Measurements from ENCODE around the gene MATN3.

Gene MATN3

DNA sequence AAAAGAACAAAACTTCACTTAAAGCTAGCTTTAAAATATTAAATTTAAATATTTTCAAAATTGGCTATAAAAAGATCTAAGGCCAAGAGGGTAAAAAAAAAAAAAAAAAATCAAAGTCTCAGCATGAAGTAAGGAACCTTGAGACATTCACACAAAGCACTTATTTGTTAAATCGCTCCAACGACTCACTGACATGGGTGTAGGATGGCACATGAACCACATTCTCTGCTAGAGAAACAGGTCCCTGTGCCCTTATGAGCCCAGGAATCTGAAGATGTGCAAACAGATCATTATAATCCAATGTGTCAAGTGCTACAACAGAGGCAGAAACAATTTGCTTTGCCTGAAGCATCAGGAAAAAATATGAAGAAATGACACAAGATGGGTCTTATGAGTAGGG is 25.2 kb upstream of the MATN3 start:
- DNase-seq (ENCODE audit: low spot score): no peak

DNA sequence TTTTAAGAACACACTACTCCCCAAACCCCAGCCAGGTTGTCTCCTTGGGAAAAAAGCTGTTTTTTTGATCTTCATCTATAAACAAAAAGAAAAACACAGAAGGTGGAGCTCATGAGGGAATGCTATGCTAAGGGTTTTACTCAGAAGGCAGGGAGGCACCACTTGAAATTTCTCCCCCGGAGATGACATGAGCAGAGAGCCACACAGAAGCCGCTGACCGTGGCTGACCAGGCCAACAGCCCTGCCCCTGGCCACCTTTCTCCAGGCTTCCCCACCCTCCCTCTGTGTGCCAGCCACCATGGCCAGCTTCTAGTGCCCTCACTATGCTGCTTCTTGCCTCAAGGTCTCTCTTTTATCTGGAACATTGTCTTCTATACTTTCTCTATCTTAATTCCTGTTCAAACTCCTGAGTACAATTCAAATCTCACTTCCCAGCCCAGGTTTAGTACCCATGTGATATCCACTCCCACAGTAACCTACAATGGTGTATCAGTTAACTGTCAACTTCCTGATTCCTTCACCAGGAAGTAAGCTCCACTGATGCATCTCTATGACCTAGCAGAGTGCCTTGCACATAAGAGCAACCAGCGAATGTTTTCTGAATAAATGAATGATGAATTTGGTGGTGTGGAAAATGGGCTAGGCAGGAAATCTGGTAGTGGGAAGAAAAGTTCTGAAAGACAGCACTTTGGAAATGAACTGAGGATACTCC is 23.6 kb upstream of the MATN3 start:
- no peak for DNase-seq (ENCODE audit: low spot score)

DNA sequence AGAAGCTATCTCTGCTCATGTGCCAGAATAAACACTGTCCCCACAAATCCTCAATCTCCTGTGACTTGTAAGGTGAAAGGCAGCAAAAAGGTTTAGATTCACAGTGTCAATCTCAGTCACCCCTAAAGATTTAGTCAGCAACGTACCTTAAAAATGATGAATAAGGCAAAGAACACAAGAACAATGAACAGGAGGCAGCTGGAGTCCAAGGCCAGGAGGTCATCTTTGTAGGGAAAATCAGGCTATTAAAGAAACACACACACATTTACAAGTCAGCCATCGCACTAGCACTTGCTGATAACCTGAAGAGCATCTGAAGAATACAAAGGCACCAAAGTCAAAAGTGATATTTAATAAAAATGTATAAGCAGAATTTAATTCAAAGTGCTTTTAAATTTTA is 22.4 kb upstream of the MATN3 start:
- no peak for DNase-seq (ENCODE audit: low spot score)

DNA sequence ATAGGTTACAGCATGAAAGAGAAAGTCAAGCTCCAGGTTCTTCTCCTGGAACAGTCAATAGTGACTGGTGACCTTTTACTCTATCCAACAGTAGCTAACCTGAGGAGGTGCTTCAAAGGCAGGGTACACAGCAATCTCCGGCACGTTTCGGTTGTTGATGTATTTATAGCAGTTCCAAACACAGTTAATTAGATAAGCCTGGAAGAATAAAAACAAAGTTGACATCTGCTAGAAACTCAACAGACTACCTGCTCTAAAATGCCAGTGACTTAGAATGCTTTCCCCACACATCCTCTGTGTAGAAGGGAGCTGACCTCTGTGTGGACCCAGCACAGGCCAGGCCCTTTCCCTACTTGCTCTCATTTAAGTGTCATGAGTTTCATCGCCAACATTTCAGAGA is 21.8 kb upstream of the MATN3 start:
- no peak for DNase-seq (ENCODE audit: low spot score)

DNA sequence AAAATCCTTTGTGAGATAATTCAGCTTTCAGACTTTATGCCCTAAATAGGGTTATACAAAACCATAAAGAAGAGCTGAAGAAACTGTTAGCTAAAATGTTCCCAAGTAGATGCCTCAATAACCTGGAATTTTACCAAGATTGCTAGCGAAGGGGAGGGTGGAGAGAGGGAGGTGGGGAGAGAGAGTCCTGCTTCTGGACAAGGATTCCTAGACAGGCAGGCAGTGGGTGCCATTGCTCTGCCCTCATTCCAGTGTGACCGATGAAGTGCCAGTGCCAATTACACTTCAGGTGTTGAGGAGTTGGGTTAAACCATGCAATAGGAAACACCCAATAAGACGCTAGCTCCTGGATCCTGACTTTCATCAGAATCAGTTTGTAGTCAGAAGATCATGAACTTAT is 20.9 kb upstream of the MATN3 start:
- no peak for DNase-seq (ENCODE audit: low spot score)

DNA sequence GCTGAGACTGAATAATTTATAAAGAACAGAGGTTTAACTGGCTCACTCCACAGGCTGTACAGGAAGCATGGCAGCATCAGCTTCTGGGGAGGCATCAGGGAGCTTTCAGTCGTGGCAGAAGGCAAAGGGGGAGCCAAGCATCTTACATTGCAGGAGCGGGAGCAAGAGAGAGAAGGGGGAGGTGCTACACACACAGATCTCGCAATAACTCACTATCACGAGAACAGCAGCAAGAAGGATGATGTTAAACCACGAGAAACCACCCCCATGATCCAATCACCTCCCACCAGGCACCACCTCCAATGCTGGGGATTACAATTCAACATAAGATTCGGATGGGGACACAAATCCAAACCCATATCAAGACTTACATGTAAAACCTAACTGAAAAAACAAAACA is 17.8 kb upstream of the MATN3 start:
- DNase-seq (ENCODE audit: low spot score): no peak

DNA sequence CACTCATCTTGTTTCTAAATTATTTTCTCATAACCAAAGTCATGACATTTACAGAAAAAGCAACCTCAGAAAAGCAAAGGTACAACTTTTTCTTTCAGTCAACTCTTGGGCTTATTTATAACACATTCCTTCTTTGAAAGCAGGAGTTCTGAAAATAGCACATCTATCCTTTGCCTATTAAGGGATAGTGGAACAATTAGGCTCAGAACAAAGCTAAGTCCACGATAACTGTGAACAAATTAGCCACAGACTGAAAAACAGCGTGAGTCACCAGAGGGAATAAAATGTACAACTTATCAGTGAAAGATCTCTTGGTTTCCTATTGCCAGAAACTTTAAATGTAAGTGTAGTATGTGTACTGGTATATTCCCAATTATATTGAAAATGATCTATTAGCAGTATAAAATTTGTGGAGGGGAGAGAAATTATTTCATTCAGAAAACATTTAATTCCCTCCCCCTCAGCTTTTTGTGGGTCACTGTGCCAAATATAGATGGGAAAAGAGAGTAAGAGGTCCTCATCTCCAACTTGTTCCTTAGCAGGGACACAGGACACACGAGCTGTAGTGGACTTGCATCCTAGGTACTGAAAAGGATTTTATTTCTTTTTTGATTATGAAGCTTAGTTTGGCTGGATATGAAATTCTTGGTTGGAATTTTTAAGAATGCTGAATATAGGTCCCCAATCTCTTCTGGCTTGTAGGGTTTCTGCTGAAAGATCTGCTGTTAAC is 15.4 kb upstream of the MATN3 start:
- no peak for DNase-seq (ENCODE audit: low spot score)

DNA sequence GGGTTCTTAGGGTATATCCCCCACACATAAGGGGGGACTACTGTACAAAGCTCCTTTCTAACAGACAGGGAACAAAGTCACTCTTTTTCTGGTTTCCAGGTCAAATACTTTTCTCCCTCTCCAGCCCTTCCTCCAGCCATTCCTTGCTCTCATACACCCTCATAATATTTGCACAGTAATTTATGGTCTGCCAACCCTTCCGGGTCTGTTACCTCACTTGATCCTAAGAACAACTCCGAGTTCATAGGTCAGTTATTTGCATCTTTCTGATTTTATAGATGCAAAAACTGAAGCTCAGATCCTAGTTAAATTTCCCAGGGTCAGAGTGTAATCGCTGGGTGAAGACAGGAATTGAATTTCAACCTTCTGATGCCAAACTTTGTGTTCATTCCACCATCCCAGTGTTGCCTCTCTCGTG is 14.8 kb upstream of the MATN3 start:
- DNase-seq (ENCODE audit: low spot score): no peak

DNA sequence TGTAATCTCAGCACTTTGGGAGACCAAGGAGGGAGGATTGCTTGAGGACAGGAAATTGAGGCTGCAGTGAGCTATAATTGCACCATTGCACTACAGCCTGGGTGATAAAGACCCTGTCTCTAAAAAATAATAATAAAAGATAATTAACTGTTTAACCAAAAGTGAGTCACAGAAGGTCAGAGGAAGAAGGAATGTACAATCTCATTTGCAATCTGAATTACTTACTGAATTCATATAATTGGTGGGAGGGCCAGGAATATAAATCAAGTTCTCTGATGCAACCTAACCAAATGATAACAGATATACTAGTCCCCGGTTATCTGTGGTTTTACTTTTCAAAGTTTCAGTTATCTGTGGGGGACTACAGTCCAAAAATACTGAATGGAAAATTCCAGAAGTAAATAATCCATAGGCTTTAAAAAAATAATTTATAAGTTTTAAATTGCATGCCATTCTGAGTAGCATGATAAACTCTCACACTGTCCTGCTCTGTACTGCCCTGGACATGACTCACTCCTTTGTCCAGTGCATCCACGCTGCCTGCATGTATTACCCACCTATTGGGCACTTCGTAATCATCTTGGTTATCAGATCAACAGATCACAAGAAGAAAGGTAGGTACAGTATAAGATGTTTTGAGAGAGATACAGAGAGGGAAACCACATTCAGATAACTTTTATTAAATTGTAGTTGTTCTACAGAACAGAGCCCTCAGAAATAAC is 12.8 kb upstream of the MATN3 start:
- no peak for DNase-seq (ENCODE audit: low spot score)

DNA sequence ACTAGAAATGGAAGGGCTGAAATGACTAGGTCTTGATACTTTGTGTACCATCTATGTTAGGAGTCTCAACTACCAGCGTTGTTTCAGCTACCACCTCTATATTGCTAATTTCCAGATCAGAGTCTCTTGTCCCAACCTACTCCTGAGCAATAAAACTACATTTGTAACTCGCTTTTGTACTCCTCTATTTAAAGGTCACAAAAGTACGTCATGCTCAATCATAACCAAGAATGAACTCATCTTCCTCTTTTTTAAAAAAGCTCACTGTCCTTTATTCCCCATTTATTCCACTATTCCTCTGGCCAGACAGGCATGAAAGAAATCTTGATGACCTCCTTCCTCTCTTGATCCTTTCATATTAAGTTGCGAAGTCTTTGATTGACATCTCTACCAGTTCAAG is 11.2 kb upstream of the MATN3 start:
- no peak for DNase-seq (ENCODE audit: low spot score)

DNA sequence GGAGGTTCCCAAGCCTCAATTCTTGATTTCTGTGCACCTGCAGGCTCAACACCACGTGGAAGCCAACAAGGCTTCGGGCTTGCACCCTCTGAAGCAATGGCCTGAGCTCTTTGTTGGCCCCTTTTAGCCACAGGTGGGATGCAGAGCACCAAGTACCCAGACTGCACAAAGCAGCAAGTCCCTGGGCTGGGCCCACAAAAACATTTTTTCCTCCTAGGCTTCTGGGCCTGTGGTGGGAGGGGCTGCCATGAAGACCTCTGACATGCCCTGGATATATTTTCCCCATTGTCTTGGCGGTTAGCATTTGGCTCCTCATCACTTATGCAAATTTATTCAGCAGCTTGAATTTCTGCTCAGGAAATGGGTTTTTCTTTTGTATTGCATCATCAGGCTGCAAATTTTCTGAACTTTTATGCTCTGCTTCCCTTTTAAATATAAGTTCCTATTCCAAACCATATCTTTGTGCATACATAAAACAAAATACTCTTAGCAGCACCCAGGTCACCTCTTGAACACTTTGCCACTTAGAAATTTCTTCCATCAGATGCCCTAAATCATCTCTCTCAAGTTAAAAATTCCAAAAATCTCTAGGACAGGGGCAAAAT is 9.0 kb upstream of the MATN3 start:
- DNase-seq (ENCODE audit: low spot score): no peak

DNA sequence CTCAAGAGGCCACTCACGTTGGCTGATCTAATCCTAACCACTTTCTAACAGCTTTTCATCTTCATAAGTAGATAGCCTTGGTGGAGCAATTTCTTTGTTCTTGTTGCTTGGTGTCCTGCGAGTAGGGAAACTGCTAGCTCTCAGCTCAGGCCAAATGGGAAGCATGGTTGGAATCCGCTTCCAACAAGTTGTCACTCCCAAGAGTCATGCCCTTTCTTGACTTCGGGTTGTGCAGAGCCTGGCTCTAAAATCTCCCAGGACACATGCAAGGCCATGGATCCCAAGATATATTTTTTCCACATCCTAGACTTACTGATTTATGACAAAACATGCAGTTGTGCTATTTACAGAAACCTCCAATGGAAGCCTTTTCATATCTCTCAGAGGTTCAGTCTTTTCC is 7.3 kb upstream of the MATN3 start:
- DNase-seq (ENCODE audit: low spot score): no peak

DNA sequence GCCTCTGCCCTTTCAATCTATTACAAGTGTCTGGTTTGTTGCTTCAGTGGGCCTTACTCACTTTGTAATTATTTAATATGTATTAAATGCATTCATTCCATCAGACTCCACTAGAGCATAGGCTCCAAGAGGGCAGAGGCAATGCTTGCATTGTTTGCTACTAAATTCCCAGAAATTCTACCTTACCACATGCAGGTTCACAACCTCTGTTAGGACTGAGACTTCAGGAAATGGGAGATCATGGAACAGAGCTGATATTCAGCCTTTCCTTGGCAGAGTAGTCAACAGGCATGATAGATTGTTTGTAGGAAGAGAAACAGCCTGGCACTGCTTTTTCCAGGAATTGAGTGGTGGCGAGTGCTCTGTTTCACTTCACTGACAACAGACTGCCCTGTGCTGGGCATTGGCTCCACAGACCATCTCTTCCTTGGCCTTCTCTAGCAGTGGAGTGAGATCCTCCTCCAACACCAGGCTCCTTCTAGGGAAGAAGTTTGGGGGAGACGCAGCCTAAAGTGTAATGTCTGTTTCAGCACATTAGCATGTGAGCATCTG is 6.2 kb upstream of the MATN3 start:
- no peak for DNase-seq (ENCODE audit: low spot score)

DNA sequence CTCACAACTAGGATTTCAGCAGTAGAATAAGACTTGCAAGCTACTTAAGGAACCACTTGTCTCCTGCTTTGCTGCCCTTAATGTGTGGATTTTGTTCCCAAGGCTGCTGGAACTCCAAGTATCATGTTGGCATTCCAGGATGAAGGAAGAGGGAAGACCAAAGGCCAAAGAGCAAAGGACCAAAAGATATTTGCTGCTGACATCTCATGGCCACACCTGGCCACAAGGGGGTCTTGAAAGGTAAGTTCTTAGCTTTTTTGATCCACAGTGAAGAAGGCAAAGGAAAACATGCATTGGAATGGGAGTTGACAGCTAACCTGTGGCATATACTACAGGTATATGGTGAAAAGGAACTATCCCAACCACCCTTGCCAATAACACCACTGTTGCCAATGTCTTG is 3.9 kb upstream of the MATN3 start:
- DNase-seq (ENCODE audit: low spot score): no peak

DNA sequence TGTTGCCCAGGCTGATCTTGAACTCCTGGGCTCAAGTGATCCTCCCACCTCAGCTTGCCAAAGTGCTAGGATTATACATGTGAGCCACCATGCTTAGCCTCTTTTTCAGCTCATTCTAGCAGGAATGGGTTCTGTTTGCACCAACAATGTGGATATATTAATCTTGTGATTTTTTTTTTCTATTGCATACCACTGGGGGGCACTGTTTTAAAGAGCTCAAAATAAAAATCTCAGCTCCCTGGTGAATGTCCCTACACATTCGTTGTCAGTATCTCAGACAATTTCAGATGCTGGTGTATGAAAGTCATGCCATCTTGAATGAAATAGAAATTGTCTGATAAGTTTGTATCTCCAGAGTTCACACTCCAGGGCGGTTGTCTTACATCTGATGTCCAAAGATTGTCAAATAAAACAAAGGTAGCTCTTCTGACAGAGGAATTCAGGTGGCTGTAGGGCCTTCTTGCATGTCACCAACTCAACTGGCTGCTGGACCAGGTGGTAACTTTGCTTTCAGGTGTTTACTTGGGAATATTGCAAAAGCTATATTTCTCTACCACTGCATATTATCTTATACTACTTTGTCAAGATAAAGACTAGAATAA is 3.1 kb upstream of the MATN3 start:
- DNase-seq (ENCODE audit: low spot score): peak; percentile 54

DNA sequence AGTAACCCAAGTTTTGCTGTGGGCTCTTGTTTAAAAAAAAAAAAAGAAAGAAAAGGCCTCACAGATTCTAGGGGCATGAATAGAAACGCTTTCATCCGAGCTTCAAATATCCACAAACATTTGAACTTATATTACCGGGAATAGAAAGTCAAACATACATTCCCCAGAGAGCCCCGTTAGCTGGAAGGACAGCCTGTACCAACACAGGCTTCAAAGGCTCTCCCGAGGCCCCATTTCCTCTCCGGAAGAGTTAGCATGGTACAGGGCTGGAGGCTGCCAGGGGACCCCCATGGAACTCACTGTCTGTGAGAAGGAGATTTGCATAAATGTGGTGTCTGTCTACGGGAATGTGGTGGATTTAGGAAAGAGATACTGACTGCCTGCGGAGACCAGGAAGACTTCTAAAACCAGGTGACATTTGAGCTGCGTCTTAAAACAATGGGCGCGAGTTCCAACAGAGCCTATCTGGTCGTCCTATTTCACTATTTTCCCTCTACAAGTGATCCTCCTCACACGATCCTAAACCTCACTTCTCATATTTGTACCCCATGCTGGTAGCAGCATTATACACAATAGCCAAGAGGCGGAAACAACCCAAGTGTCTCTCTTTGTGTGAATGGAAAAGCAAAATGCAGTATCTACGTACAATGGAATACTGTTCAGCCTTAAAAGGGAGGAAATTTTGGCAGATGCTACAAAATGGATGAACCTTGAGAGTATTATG is 820 bp upstream of the MATN3 start:
- no peak for DNase-seq (ENCODE audit: low spot score)

DNA sequence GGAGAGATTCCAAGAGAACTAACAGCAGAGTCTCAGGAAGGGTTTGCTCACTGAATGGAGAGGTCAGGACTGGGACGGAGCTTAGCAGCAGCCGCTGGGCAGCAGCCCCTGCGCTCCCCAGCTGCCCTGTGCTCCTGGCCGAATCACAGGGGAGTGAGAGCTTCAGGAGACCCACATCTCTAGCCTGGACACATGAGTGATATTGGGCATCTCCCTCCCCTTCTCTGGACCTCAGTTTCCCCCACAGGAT is 511 bp downstream of the MATN3 start:
- no peak for DNase-seq (ENCODE audit: low spot score)

DNA sequence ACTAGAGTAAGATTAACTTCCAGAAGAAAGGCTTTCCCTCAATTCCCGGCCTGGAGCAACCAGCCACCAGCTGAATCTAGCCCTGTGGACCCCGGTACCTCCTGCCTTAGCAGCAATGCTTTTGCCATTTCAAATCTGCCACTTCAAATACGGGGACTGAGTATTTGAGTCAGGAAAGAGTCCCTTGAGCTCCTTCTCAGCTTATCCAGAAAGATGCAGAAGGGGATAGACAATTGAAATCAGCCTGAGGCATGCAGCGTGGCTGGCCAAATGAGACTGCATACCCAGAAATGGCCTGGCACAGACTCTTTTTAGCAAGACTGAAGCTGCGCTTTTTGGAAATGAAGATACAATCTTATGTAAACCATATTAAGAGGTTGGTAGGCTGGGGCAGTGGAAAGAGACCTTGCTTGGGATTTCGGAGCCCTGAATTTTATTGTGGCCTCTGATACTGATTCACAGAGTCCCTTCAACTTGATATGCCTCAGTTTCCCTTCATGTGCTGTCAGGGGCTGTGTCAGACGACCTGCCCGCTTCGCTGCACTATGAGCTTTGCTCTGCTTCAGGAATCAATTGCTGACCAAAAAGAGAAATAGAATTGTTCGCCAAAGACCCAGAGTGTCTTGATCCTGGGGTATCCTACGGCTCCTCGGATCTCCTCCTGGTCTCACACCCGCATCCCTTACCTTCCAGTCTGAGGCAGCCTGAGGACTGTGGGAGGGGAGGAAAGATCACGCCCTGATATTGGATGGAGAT is 1.0 kb downstream of the MATN3 start:
- DNase-seq (ENCODE audit: low spot score): no peak

DNA sequence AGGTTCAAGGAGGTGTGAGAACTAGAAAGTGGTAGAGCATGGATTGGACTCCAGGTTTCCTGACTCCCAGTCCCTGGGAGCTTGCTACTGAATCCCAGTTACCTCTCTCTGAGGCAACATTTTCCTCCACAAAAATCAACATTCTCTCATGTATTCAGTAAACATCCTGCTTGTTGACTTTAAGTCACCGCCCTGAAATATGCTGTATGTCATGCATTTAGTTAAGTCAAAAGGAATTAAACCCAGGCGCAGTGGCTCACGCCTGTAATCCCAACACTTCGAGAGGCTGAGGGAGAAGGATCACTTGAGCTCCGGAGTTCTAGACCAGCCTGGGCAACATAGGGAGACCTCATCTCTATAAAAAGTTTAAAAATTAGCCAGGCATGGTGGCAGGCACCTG is 3.8 kb downstream of the MATN3 start:
- DNase-seq (ENCODE audit: low spot score): no peak

DNA sequence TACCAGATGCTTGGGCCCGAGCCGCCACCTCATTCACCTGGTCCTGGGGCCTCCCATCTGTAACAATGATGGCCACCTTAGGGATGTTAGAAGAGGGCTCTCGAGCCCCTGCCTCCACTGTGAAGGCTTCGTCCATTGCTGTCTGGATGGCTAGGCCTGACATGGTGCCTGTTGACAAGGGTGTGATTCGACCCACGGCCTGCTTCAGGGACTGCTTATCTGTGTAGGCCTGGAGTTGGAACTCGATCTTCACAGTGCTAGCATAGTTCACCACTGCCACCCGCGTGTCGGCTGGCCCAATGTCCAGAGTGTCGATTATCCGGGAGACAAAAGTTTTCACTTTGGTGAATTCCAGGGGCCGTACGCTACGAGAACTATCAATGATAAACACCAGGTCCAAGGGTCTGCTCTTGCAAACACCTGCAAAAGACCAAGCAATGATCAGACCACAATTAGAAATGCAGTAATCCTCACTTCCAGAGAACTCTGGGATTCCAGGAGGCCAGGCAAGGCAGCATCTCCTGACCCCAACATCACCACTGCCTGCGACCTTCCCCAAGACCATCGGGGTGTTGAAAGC is 6.5 kb downstream of the MATN3 start:
- DNase-seq (ENCODE audit: low spot score): no peak

All from globus pallidus (tissue), 1 donor.